ENCODE results near the gene TTC16.

The TTC16 gene

GRCh38 chr9:127721391-127721821 lies 5.5 kb downstream of the TTC16 start:
- no peak for DNase-seq

GRCh38 chr9:127722055-127722745 lies 6.3 kb downstream of the TTC16 start:
- no peak for DNase-seq

GRCh38 chr9:127723013-127723412 lies 7.1 kb downstream of the TTC16 start:
- no peak for DNase-seq

- DNase-seq = no peak
These were observed 7.6 kb downstream of the TTC16 start for GRCh38 chr9:127723444-127723843.

GRCh38 chr9:127724012-127724411 lies 8.1 kb downstream of the TTC16 start:
- no peak for DNase-seq

GRCh38 chr9:127726871-127727270 lies 11.0 kb downstream of the TTC16 start:
- no peak for DNase-seq

GRCh38 chr9:127728808-127729207 lies 12.9 kb downstream of the TTC16 start:
- DNase-seq = no peak

GRCh38 chr9:127729522-127730256 lies 13.8 kb downstream of the TTC16 start:
- DNase-seq = no peak

GRCh38 chr9:127730262-127730661 lies 14.4 kb downstream of the TTC16 start:
- DNase-seq = no peak

GRCh38 chr9:127730799-127731410 lies 15.0 kb downstream of the TTC16 start:
- DNase-seq = no peak

- DNase-seq = no peak
These were observed 16.1 kb downstream of the TTC16 start for GRCh38 chr9:127731938-127732337.

GRCh38 chr9:127732444-127732843 lies 16.6 kb downstream of the TTC16 start:
- DNase-seq = no peak

- peak; percentile 30 for DNase-seq
These were observed 17.7 kb downstream of the TTC16 start for GRCh38 chr9:127733614-127734013.

- DNase-seq = no peak
These were observed 18.4 kb downstream of the TTC16 start for GRCh38 chr9:127734247-127734746.

GRCh38 chr9:127734747-127735529 lies 19.1 kb downstream of the TTC16 start, which contains the start of gene TOR2A:
Gene TOR2A, minus strand, starts transcription at chr9:127735294. Its CDS starts 24 bp downstream, at chr9:127735270.
- DNase-seq = peak; percentile 99

- no peak for DNase-seq
These were observed 19.8 kb downstream of the TTC16 start for GRCh38 chr9:127735530-127736185.

- DNase-seq = no peak
These were observed 22.8 kb downstream of the TTC16 start for GRCh38 chr9:127738666-127739065.

- peak; percentile 13 for DNase-seq
These were observed 23.9 kb downstream of the TTC16 start for GRCh38 chr9:127739614-127740330.

- DNase-seq = no peak
These were observed 26.1 kb downstream of the TTC16 start for GRCh38 chr9:127741831-127742434.

GRCh38 chr9:127742435-127743088 lies 26.7 kb downstream of the TTC16 start:
- DNase-seq = no peak

All from suppressor macrophage treated with lipopolysaccharide for 4 hours (primary cell).